GM18861 (cell line): Measurements from ENCODE around the gene PCDHGA11.
"Not testable (repeated sequence)": the region's sequence is repeated elsewhere in the genome, so short reads cannot be mapped to it uniquely, and the experiment has no call there.

Source experiments
- ATAC-seq: cut with Tn5 transposase; IDR thresholded peaks from one replicate; pipeline ENCODE4 v1.9.1; 2021; ENCODE audit not compliant: unreplicated experiment

PCDHGA11 gene

DNA sequence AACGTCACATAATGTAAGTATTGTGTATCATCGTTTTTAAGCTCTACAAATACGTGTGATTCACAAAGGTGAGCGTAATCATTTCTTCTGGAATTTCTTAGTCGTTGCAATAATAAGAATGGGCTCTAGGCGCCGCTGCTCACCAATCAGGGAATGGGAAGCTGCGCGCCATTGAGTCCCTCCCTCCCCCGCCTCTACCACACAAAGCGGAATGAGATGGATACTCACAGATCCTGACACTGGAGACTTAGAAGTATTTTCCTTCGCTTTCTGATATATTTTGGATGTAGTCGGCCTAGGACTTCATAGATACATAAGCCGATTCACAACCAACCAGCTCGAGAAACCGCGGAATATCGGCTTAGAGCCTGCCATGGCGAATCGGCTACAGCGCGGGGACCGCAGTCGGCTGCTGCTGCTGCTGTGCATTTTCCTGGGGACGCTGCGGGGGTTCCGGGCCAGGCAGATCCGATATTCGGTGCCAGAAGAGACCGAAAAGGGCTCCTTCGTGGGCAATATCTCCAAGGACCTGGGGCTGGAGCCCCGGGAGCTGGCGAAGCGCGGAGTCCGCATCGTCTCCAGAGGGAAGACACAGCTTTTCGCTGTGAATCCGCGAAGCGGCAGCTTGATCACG lies at the start of gene PCDHGA11:
PCDHGA11 (plus strand) TSS at position 197 of the 634 bp plus-strand sequence; CDS start at position 374, 177 bp downstream.
- no peak for ATAC-seq

- no peak for ATAC-seq
These were observed 49.0 kb upstream of the PCDHGA11 start for GRCh38 chr5:141371572-141372475.

DNA sequence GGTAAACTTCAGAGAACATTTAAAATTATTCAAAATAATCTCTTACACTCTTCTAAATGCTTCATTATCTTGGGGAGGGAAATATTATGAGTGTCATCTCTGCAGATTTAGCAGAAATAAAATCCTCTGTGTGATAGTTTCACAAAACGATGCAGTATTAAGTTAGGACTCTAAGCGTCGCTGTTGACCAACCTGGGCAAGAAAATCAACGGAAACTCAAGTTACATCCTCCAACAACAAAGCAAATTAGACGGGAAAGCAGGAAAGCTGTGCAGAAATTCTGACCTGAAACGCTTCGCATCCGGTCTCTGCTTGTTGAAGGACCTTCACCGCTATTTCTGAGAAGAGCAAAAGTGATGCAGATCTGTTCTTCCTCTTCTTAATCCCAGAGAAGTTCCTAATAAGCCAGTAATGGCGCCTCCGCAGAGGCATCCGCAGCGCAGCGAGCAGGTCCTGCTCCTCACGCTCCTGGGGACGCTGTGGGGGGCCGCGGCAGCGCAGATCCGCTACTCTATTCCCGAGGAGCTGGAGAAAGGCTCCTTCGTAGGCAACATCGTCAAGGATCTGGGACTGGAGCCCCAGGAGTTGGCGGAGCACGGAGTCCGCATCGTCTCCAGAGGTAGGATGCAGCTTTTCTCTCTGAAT lies 47.1 kb upstream of the PCDHGA11 start, which contains the start of gene PCDHGA6:
PCDHGA6 (plus strand) TSS at position 219 of the 645 bp plus-strand sequence; CDS start at position 412, 193 bp downstream.
- ATAC-seq: no peak

DNA sequence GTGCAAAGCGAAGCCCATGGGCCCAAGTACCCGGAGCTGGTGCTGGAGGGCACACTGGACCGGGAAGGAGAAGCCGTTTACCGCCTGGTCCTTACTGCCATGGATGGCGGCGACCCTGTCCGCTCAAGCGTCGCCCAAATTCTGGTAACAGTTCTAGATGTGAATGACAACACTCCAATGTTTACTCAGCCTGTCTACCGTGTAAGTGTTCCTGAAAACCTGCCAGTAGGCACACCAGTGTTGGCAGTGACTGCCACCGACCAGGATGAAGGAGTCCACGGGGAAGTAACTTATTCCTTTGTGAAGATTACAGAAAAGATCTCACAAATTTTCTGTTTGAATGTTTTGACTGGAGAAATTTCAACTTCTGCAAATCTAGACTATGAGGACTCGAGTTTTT lies 46.2 kb upstream of the PCDHGA11 start:
- no peak for ATAC-seq

- not testable (repeated sequence) for ATAC-seq
These were observed 45.3 kb upstream of the PCDHGA11 start for GRCh38 chr5:141375444-141376155.

DNA sequence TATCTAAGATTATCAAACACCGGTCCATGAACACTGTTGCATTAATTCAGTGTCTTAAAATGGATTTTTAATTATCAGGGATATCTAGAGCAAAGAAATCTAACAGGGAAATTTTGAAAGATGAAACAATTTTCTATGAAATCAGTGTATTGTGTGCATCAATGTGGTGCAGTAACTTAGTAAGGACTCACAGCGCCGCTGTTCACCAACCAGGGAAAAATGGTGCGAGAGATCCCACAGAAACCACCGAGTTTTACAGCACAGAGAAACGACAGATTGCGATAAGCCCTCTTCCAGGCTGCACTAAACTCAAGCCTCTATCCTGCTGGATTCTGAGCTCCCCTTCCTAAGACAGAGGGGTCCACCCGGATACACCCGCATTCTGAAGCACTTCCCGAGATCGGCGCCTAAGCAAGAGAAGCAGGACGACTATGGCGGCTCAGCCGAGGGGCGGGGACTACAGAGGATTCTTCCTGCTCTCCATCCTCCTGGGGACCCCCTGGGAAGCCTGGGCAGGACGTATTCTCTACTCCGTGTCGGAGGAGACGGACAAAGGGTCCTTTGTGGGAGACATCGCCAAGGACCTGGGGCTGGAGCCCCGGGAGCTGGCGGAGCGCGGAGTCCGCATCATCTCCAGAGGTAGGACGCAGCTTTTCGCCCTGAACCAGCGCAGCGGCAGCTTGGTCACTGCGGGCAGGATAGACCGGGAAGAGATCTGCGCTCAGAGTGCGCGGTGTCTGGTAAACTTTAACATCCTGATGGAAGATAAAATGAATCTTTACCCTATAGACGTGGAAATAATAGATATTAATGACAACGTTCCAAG lies 38.2 kb upstream of the PCDHGA11 start, which contains the start of gene PCDHGA7:
PCDHGA7 (plus strand) TSS at position 274 of the 826 bp plus-strand sequence; CDS start at position 432, 158 bp downstream.
- no peak for ATAC-seq

GRCh38 chr5:141383345-141383744 lies 37.5 kb upstream of the PCDHGA11 start:
- ATAC-seq: no peak

DNA sequence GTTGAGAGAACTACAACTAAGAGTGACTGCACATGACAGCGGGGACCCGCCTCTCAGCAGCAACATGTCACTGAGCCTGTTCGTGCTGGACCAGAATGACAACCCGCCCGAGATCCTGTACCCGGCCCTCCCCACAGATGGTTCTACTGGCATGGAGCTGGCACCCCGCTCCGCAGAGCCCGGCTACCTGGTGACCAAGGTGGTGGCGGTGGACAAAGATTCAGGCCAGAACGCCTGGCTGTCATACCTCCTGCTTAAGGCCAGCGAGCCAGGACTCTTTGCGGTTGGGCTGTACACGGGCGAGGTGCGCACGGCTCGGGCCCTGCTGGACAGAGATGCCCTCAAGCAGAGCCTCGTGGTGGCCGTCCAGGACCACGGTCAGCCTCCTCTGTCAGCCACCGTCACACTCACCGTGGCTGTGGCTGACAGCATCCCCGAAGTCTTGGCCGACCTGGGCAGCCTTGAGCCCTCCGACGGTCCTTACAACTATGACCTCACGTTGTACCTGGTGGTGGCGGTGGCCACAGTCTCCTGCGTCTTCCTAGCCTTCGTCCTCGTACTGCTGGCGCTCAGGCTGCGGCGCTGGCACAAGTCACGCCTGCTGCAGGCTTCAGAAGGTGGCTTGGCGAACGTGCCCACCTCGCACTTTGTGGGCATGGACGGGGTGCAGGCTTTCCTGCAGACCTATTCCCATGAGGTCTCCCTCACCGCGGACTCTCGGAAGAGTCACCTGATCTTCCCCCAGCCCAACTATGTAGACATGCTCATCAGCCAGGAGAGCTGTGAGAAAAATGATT lies 36.2 kb upstream of the PCDHGA11 start:
- ATAC-seq: no peak

DNA sequence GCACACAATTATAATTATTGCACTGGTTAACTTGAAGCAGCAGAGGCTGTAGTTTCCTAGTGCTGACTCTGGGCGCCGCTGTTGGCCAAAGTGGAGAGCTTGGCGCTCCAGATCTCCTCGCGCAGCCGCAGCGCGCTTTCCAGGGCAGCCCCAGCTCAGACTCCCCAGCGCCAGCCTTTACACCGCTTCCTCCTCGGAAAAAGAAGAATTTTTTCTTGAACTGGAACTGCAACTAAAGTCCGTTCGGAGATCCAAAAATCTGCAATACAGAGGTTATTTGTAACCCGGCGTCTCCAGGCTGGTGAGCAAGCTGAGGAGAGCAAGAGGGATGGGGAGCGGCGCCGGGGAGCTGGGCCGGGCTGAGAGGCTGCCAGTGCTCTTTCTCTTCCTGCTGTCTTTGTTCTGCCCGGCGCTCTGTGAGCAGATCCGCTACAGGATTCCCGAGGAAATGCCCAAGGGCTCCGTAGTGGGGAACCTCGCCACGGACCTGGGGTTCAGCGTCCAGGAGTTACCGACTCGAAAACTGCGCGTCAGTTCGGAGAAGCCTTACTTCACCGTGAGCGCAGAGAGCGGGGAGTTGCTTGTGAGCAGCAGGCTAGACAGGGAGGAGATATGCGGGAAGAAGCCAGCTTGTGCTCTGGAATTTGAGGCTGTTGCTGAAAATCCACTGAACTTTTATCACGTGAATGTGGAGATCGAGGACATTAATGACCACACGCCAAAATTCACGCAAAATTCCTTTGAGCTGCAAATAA lies 33.1 kb upstream of the PCDHGA11 start, which contains the start of gene PCDHGB4:
PCDHGB4 (plus strand) TSS at position 142 of the 755 bp plus-strand sequence; CDS start at position 329, 187 bp downstream.
- ATAC-seq: not testable (repeated sequence)

GRCh38 chr5:141388661-141389060 lies 32.2 kb upstream of the PCDHGA11 start:
- ATAC-seq: no peak

DNA sequence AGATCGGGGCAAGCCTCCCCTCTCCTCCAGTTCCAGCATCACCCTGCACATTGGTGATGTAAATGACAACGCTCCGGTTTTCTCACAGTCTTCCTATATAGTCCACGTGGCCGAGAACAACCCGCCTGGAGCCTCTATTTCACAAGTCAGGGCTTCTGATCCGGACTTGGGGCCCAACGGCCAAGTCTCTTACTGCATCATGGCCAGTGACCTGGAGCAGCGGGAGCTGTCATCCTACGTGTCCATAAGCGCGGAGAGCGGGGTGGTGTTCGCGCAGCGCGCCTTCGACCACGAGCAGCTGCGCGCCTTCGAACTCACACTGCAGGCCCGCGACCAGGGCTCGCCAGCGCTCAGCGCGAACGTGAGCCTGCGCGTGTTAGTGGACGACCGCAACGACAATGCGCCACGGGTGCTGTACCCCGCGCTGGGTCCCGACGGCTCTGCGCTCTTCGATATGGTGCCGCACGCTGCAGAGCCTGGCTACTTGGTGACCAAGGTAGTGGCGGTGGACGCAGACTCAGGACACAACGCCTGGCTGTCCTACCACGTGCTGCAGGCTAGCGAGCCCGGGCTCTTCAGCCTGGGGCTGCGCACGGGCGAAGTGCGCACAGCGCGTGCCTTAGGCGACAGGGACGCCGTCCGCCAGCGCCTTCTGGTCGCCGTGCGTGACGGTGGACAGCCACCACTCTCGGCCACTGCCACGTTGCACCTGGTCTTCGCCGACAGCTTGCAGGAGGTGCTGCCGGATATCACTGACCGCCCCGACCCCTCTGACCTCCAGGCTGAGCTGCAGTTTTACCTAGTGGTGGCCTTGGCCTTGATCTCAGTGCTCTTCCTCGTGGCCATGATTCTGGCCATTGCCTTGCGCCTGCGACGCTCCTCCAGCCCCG lies 31.5 kb upstream of the PCDHGA11 start:
- ATAC-seq: no peak

DNA sequence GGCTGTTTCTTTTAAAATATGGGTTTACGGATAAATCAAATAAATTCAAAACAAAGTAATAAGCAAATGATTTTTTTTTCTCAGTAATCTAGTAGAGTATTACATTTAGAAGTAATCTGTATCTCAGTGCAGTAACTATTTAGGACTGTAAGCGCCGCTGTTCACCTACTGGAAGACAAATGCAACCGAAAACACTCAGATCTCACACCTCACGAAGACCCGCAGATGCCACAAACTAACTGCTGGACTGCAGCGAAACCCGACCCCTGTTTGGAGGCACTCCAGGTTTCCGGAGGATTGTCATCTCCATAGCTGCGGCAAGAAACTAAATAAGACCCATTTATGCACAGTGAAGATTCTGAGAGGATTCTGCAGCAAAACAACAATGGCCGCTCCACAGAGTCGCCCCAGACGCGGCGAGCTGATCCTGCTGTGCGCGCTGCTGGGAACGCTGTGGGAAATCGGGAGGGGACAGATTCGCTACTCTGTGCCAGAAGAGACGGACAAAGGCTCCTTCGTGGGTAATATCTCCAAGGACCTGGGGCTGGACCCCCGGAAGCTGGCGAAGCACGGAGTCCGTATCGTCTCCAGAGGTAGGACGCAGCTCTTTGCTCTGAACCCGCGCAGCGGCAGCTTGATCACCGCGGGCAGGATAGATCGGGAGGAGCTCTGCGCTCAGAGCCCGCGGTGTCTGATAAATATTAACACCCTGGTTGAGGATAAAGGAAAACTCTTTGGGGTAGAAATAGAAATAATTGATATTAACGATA lies 28.2 kb upstream of the PCDHGA11 start, which contains the start of gene PCDHGA8:
PCDHGA8 (plus strand) TSS at position 205 of the 770 bp plus-strand sequence; CDS start at position 386, 181 bp downstream.
- no peak for ATAC-seq

DNA sequence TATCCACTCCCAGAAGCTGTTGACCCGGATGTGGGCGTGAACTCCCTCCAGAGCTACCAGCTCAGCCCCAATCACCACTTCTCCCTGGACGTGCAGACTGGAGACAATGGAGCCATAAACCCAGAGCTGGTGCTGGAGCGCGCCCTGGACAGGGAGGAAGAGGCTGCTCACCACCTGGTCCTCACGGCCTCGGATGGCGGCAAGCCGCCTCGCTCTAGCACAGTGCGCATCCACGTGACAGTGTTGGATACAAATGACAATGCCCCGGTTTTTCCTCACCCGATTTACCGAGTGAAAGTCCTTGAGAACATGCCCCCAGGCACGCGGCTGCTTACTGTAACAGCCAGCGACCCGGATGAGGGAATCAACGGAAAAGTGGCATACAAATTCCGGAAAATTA lies 27.6 kb upstream of the PCDHGA11 start:
- no peak for ATAC-seq

DNA sequence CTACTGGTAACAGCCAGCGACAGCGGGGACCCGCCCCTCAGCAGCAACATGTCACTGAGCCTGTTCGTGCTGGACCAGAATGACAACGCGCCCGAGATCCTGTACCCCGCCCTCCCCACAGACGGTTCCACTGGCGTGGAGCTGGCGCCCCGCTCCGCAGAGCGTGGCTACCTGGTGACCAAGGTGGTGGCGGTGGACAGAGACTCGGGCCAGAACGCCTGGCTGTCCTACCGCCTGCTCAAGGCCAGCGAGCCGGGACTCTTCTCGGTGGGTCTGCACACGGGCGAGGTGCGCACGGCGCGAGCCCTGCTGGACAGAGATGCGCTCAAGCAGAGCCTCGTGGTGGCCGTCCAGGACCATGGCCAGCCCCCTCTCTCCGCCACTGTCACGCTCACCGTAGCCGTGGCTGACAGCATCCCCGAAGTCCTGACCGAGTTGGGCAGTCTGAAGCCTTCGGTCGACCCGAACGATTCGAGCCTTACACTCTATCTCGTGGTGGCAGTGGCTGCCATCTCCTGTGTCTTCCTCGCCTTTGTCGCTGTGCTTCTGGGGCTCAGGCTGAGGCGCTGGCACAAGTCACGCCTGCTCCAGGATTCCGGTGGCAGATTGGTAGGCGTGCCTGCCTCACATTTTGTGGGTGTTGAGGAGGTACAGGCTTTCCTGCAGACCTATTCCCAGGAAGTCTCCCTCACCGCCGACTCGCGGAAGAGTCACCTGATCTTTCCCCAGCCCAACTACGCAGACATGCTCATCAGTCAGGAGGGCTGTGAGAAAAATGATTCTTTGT lies 26.3 kb upstream of the PCDHGA11 start:
- ATAC-seq: not testable (repeated sequence)

DNA sequence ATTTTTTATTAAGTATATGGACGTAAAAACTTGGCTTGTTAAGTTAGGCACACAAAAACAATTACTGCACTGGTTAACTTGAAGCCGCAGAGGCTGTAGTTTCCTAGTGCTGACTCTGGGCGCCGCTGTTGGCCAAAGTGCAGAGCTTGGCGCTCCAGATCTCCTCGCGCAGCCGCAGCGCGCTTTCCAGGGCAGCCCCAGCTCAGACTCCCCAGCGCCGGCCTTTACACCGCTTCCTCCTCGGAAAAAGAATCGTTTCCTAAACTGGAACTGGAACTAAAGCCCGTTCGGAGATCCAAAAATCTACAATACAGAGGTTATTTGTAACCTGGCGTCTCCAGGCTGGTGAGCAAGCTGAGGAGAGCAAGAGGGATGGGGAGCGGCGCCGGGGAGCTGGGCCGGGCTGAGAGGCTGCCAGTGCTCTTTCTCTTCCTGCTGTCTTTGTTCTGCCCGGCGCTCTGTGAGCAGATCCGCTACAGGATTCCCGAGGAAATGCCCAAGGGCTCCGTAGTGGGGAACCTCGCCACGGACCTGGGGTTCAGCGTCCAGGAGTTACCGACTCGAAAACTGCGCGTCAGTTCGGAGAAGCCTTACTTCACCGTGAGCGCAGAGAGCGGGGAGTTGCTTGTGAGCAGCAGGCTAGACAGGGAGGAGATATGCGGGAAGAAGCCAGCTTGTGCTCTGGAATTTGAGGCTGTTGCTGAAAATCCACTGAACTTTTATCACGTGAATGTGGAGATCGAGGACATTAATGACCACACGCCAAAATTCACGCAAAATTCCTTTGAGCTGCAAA lies 22.9 kb upstream of the PCDHGA11 start, which contains the start of gene PCDHGB5:
PCDHGB5 (plus strand) TSS at position 192 of the 796 bp plus-strand sequence; CDS start at position 373, 181 bp downstream.
- ATAC-seq: not testable (repeated sequence)
